MV-4-11 (cell line): ENCODE data around the gene DHRS7C.

Experiments used
- DNase-seq: peaks from one replicate; lab custom pipeline; 2025; lab: John Stamatoyannopoulos, UW

The DHRS7C gene

DNA sequence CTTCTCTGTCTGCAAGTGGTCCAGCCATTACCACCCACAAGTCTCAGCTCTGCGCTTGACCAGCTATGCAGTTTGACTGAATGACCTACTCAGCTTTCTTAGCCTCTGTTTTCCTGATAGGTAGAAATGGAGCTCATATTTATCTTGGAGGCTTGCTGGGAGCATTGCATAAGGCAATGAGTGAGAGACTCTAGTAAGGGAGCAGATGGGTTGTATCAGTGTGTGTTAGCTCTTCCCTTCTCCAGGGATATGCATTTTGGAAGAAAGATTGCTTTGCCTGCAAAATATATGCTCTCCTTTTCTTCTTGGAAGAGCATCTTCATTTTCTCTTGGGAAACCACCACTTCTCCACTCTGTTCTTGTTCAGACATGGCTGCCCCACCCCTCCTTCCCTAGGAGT, 26.1 kb downstream of the DHRS7C start:
- DNase-seq, result no peak

GRCh38 chr17:9763643-9764042, 27.7 kb downstream of the DHRS7C start:
- peak; percentile 15 for DNase-seq

DNA sequence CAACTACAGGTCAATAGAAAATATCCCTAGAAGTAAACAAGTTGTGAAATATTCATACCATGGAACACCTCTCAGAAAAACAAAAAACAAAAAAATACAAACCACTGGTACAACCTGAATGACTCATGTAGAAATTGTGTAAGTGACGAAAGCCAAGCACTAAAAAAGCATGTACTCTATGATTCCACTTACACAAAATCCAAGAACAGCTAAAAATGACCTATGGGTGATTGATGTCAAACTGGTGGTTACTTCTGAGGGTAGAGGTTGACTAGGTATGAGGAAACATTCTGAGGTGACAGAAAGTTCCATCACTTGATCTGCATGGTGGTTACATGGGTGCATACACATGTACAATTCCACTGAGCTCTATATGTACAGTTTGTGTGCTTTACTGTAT, 31.1 kb downstream of the DHRS7C start:
- DNase-seq, result no peak

DNA sequence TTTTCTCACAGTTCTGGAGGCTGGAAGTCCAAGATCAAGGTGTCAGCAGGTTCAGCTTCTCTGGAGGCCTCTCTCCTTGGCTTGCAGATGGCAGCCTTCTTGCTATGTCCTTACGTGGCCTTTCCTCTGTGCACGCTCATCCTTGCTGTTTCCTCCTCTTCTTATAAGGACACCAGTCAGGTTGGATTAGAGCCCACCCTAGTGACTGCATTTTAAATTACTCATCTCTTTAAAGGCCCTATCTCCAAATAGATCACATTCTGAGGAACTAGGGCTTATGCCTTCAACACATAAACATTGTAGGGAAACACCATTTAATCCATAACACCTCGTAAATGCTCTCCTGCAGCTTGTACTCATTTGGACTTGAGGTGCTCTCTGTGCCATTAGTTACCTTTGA, 36.3 kb downstream of the DHRS7C start:
- DNase-seq, result no peak

GRCh38 chr17:9750524-9750923, 40.9 kb downstream of the DHRS7C start:
- DNase-seq, result no peak

DNA sequence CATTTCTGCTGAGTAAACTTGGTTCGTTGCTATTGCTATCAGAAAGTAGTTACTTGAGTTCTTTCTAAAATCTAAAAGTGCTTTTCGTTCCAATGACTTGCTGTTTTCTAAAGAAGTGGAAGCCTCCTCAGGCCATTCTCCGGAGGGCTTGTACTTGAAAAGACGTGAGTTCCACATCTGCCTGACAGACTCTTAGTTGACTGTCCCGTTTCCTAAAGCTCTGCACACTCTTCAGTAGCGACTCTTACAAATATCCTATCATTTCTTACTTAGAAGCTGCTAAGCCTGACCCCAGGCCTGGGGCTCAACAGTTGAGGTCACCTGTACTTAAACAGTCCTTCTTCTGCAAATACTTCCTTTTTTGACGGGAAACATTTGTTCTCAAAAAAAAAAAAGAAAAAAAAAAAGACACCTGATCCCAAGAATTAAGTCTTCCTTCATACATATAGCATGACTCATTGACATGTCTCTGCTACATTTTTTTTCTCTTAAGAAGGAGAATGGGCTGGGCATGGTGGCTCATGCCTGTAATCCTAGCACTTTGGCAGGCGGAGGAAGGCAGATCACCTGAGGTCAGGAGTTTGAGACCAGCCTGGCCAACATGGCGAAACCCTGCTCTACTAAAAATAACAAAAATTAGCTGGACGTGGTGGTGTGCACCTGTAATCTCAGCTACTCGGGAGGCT, 61.5 kb downstream of the DHRS7C start:
- DNase-seq, result no peak

DNA sequence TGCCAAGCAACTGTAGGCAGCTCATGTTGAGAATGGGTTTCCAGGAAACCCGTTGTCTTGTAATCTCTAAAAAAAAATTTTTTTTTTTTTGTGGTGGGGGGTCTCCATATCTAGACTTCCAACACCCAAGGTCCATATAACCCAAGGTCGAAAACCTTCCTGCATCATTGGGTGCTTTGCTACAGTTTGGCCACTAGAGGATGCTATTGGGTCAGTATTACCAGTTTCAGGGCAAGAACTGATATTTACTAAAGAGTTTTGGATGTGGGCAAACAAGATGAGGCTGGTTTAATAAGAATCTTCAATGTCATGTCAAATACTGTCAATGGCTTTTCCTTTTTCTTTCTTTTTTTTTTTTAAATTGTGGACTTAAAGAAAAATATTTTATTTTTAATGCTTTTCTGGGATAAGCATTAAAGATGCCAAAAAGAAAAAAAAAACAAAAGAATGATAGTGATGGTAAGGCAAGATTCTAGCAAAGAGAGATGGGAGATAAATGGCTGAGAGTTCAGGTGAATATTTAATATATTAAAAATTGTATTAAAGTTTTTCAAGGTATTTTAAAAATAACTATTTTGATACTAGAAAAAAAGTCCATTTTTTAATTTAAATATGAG, 62.2 kb downstream of the DHRS7C start:
- DNase-seq, result peak; percentile 11

DNA sequence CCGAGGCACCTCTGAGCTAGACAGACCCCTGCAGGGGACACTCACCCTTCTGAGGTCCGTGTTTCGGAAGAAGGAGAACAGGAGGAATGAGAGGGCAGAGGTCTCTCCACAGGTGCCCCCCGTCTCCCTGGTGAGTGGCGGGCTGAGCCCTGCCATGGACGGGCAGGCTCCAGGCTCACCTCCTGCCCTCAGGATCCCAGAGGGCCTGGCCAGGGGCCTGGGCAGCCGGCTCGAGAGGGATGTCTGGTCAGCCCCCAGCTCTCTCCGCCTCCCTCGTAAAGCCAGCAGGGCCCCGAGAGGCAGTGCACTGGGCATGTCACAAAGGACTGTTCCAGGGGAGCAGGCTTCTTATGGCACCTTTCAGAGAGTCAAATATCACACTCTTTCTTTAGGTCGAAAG, 62.8 kb downstream of the DHRS7C start:
- no peak for DNase-seq

DNA sequence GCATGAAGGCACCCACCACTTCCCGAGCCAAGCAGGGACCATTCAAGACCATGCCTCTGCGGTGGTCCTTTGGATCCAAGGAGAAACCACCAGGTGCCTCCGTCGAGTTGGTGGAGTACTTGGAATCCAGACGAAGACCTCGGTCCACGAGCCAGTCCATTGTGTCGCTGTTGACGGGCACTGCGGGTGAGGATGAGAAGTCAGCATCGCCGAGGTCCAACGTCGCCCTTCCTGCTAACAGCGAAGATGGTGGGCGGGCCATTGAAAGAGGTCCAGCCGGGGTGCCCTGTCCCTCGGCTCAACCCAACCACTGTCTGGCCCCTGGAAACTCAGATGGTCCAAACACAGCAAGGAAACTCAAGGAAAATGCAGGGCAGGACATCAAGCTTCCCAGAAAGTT, 63.4 kb downstream of the DHRS7C start:
- no peak for DNase-seq

- no peak for DNase-seq
Observed at GRCh38 chr17:9726291-9726690, 65.1 kb downstream of the DHRS7C start.

DNA sequence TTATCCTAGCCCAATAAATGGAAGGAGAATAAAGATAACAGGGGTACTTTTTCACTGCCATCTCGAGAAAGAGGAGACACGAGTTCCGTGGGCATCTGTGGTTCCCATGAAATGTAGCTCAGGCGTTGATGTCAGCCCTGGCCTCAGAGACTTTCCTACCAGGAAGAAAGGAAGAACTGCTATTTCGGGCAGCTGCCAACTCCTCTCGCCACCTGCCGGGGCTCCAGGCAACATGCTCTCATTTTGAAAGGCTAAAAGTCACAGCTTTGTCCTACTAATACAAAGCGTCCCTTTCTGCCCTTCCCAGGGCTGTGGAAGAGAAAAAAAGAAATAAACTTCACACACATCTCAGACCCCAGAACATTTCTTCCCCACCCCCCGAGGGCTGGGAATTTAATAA, 65.8 kb downstream of the DHRS7C start:
- no peak for DNase-seq
